Hepatocyte (in vitro differentiated cells): ENCODE measurements around the gene PHF11. TPM values are rescaled to one million over a fixed set of nuclear protein-coding genes. Genes with fewer than 3 reads are reported as not detected.

Experiments used
- DNase-seq: peaks from one replicate; pipeline ENCODE4 v3.0.0-alpha.2; 2016; ENCODE audit warnings: low spot score
- H2AFZ ChIP-seq: fragments of 200-600 bp; sonication (generic); 2 replicates; pipeline ENCODE4 v1.6.0; 2016; ENCODE audit warnings: antibody characterized with exemption, mild to moderate bottlenecking
- H3K27ac ChIP-seq: fragments of 200-600 bp; sonication (generic); 2 replicates; pipeline ENCODE4 v1.5.1; 2016; ENCODE audit warnings: mild to moderate bottlenecking
- H3K27me3 ChIP-seq: fragments of 200-600 bp; sonication (generic); 2 replicates; pipeline ENCODE4 v1.6.1; 2016
- H3K36me3 ChIP-seq: fragments of 200-600 bp; sonication (generic); replicated peaks from 2 replicates; pipeline ENCODE4 v1.5.1; 2016; ENCODE audit warnings: low read depth; ENCODE audit not compliant: insufficient read depth
- H3K4me1 ChIP-seq: fragments of 200-600 bp; sonication (generic); 2 replicates; pipeline ENCODE4 v1.5.1; 2016; ENCODE audit warnings: mild to moderate bottlenecking, moderate library complexity; ENCODE audit not compliant: insufficient read depth
- H3K4me2 ChIP-seq: fragments of 200-600 bp; sonication (generic); 2 replicates; pipeline ENCODE4 v1.6.0; 2016
- H3K4me3 ChIP-seq: fragments of 200-600 bp; sonication (generic); 2 replicates; pipeline ENCODE4 v1.5.1; 2016; ENCODE audit warnings: mild to moderate bottlenecking
- H3K79me2 ChIP-seq: fragments of 200-600 bp; sonication (generic); 2 replicates; pipeline ENCODE4 v1.6.0; 2017; ENCODE audit warnings: mild to moderate bottlenecking
- H3K9me2 ChIP-seq: fragments of 200-600 bp; sonication (generic); replicated peaks from 2 replicates; pipeline ENCODE4 v1.6.0; 2017; ENCODE audit warnings: mild to moderate bottlenecking; ENCODE audit not compliant: insufficient read depth
- H3K9me3 ChIP-seq: fragments of 200-600 bp; sonication (generic); 2 replicates; pipeline ENCODE4 v1.5.1; 2016; ENCODE audit warnings: low read depth, mild to moderate bottlenecking
- H4K20me1 ChIP-seq: fragments of 200-600 bp; sonication (generic); 2 replicates; pipeline ENCODE4 v1.6.0; 2016; ENCODE audit warnings: mild to moderate bottlenecking; ENCODE audit not compliant: insufficient read depth, poor library complexity, severe bottlenecking
- EZH2 ChIP-seq: fragments of 200-600 bp; sonication (generic); IDR thresholded peaks from 2 replicates; pipeline ENCODE4 v1.6.1; 2016; ENCODE audit warnings: antibody characterized with exemption, mild to moderate bottlenecking, borderline replicate concordance
- EZH2phosphoT487 ChIP-seq: fragments of 200-600 bp; sonication (generic); IDR thresholded peaks from one replicate; pipeline ENCODE4 v1.6.1; 2018; ENCODE audit warnings: antibody characterized with exemption, mild to moderate bottlenecking, low read depth, moderate library complexity; ENCODE audit not compliant: unreplicated experiment, severe bottlenecking
- WGBS: methylation state at CpG from one replicate; pipeline ENCODE4 v1.1.6; 2016; ENCODE audit warnings: low lambda C conversion rate; ENCODE audit errors: missing lambda C conversion rate; 5-methylcytosine and 5-hydroxymethylcytosine counted together
- polyA plus RNA-seq: library from polyadenylated mRNA; unstranded; fragments of >200 nt; fragmentation: Nextera tagmentation; extraction: Ambion mirVana; gene quantifications from 2 replicates; pipeline ENCODE4 v1.2.1, GENCODE V29; 2016
- total RNA-seq: library from RNA; depleted of rRNA; stranded (reverse); fragments of >200 nt; gene quantifications from 2 replicates; pipeline ENCODE4 v1.2.3, GENCODE V29; 2014
- TF ChIP-seq, protein P1 (sequence below): fragments of 200-600 bp; sonication (generic); IDR thresholded peaks from 2 replicates; pipeline ENCODE4 v1.5.1; 2016; ENCODE audit warnings: antibody characterized with exemption, mild to moderate bottlenecking; ENCODE audit not compliant: poor library complexity

PHF11 gene
- total and polyA plus RNA-seq, 2 experiments from 2014 or later, result 14.4 to 17.7 TPM

DNA sequence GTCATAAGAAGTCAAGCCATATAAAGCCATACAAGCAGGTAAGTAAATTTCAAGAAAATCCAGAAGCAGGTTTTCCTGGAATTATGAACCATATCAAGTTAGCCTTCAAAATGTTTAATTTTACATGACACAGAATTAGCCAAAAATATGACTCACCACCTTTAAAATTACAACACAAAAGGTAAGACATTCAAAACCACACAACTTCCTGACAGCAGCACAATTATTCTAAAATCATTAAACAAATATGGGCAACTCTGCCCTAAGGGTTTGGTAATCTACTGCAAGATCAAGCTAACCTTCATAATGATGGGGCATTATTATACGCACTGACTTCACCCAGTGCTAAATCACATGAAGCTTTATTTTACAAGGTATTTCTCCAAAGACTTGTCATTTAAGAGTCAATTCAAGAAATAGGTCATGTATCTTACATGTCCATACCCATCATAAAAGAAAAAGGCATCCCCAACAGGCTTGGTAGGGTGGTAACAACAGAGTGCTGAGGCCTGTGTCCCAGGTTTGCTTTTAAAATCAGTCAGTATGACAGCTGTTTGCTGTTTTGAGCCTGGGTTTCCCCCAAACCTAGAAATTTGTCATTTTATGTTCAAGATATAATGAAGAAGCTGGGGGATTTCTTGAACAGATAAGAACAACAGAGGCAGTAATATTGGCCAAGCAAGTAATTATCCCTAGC lies 74.4 kb downstream of the PHF11 start:
- H3K4me3 ChIP-seq, result no peak overlapping the region
- no peak overlapping the region for H3K27ac ChIP-seq
- H3K79me2 ChIP-seq, result no peaks in the 10 kb centered on the region
- H3K9me2 ChIP-seq, result no peaks in the 10 kb centered on the region
- no peak overlapping the region for H2AFZ ChIP-seq
- no peaks in the 10 kb centered on the region for H3K9me3 ChIP-seq
- no peaks in the 10 kb centered on the region for H3K36me3 ChIP-seq
- DNase-seq, result no peak
- no peaks in the 10 kb centered on the region for H3K27me3 ChIP-seq
- TF ChIP-seq EZH2phosphoT487 (no peak), EZH2 (no peak)
- TF ChIP-seq, protein P1, sequence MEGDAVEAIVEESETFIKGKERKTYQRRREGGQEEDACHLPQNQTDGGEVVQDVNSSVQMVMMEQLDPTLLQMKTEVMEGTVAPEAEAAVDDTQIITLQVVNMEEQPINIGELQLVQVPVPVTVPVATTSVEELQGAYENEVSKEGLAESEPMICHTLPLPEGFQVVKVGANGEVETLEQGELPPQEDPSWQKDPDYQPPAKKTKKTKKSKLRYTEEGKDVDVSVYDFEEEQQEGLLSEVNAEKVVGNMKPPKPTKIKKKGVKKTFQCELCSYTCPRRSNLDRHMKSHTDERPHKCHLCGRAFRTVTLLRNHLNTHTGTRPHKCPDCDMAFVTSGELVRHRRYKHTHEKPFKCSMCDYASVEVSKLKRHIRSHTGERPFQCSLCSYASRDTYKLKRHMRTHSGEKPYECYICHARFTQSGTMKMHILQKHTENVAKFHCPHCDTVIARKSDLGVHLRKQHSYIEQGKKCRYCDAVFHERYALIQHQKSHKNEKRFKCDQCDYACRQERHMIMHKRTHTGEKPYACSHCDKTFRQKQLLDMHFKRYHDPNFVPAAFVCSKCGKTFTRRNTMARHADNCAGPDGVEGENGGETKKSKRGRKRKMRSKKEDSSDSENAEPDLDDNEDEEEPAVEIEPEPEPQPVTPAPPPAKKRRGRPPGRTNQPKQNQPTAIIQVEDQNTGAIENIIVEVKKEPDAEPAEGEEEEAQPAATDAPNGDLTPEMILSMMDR, result no peak
- no peaks in the 10 kb centered on the region for H4K20me1 ChIP-seq
- no peaks in the 10 kb centered on the region for H3K4me1 ChIP-seq
- WGBS, result 87% methylated on average over 1 of the region's 1 CpG
- H3K4me2 ChIP-seq, result no peak overlapping the region

DNA sequence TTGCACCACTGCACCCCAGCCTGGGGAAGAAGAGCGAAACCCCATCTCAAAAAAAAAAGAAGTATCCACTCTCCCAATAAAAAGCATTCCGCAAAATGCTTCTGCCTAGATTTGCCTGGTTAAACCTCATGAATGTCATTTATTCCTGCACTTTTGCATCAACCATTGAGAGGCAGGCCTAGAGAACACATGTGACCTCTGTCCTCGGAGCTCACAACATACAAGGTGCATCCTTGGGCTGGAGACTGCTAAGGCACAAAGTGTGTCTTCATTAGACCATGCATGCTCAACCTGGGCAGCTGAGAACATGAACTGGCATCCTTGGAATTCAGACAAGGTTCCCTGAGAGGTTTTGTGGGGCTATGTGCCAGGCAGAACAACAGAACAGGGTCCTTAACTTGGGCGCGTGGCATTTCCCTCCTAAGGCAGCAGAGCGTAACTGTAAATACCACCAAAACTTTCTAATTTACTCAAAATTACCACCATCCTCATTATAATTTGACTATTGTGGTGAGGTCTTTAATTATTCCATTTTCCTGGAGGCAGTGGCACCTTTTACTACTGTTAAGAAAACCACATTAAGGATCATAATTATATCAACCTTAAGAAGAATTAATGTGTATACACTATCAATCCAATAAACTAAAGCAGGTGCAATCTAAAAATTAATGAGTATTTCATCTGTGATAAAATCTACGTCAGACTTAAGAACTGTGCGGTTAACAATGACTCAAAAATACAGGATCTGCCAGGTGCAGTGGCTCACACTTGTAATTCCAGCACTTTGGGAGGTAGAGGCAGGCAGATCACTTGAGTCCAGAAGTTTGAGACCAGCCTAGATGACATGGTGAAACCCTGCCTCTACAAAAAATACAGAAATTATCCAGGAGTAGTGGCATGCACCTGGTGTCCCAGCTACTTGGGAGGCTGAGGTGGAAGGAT lies 75.8 kb downstream of the PHF11 start:
- no peak overlapping the region for H3K4me3 ChIP-seq
- H3K4me2 ChIP-seq, result no peak overlapping the region
- no peaks in the 10 kb centered on the region for H3K9me3 ChIP-seq
- no peaks in the 10 kb centered on the region for H3K9me2 ChIP-seq
- no peak overlapping the region for H2AFZ ChIP-seq
- no peaks in the 10 kb centered on the region for H3K4me1 ChIP-seq
- no peaks in the 10 kb centered on the region for H3K79me2 ChIP-seq
- TF ChIP-seq, protein P1, result no peak
- TF ChIP-seq EZH2 (no peak), EZH2phosphoT487 (no peak)
- no peak overlapping the region for H3K27ac ChIP-seq
- no peak for DNase-seq
- no peaks in the 10 kb centered on the region for H4K20me1 ChIP-seq
- no peaks in the 10 kb centered on the region for H3K27me3 ChIP-seq
- 97% methylated on average over 8 of the region's 8 CpGs for WGBS
- H3K36me3 ChIP-seq, result no peaks in the 10 kb centered on the region

Other genes with a start within 250 kb of the PHF11 start
- 4.0 and 4.2 TPM in 2 replicates for gene CDADC1, start 248.0 kb upstream of the PHF11 start, total RNA-seq
- 7.3 and 7.7 TPM in 2 replicates for gene CDADC1, start 248.0 kb upstream of the PHF11 start, polyA plus RNA-seq
- 20.1 and 20.4 TPM in 2 replicates for gene CAB39L, start 51.9 kb upstream of the PHF11 start, total RNA-seq
- 12.7 and 13.7 TPM in 2 replicates for gene CAB39L, start 51.9 kb upstream of the PHF11 start, polyA plus RNA-seq
- 14.5 and 17.1 TPM in 2 replicates for gene SETDB2, start 51.7 kb upstream of the PHF11 start, total RNA-seq
- 7.0 and 8.9 TPM in 2 replicates for gene SETDB2, start 51.7 kb upstream of the PHF11 start, polyA plus RNA-seq
- gene RCBTB1, start 89.6 kb downstream of the PHF11 start, total RNA-seq, result 24.3 and 25.1 TPM in 2 replicates
- 10.5 and 14.6 TPM in 2 replicates for gene RCBTB1, start 89.6 kb downstream of the PHF11 start, polyA plus RNA-seq
- gene ARL11, start 132.6 kb downstream of the PHF11 start, total RNA-seq, result 0.10 TPM in 1 of 2 replicates, not detected in the other
- gene ARL11, start 132.6 kb downstream of the PHF11 start, polyA plus RNA-seq, result 0.22 TPM in 1 of 2 replicates, not detected in the other
- 174 and 180 TPM in 2 replicates for gene EBPL, start 195.5 kb downstream of the PHF11 start, total RNA-seq
- gene EBPL, start 195.5 kb downstream of the PHF11 start, polyA plus RNA-seq, result 109 and 135 TPM in 2 replicates